Endothelial cell (in vitro differentiated cells): ENCODE data around the gene HIVEP3. TPM values are rescaled to one million over a fixed set of nuclear protein-coding genes. Genes with fewer than 3 reads are reported as not detected.

Experiments used
- DNase-seq: peaks from one replicate; pipeline ENCODE4 v3.0.0; 2021; ENCODE audit warnings: low spot score
- H3K27ac Mint-ChIP-seq: one replicate; pipeline ENCODE4 v1.8.0; 2021; ENCODE audit warnings: mixed read lengths, inconsistent platforms; ENCODE audit not compliant: unreplicated experiment
- H3K27me3 Mint-ChIP-seq: one replicate; pipeline ENCODE4 v1.8.0; 2021; ENCODE audit warnings: mild to moderate bottlenecking, moderate library complexity, mixed read lengths, inconsistent platforms; ENCODE audit not compliant: unreplicated experiment
- H3K36me3 Mint-ChIP-seq: one replicate; pipeline ENCODE4 v1.8.0; 2021; ENCODE audit warnings: mild to moderate bottlenecking, low read depth, mixed read lengths, inconsistent platforms; ENCODE audit not compliant: unreplicated experiment
- H3K4me1 Mint-ChIP-seq: one replicate; pipeline ENCODE4 v1.8.0; 2021; ENCODE audit warnings: mild to moderate bottlenecking, mixed read lengths, inconsistent platforms; ENCODE audit not compliant: unreplicated experiment
- H3K4me3 Mint-ChIP-seq: one replicate; pipeline ENCODE4 v1.8.0; 2021; ENCODE audit warnings: mild to moderate bottlenecking, mixed read lengths, inconsistent platforms; ENCODE audit not compliant: unreplicated experiment
- H3K9me3 Mint-ChIP-seq: one replicate; pipeline ENCODE4 v1.8.0; 2021; ENCODE audit warnings: mixed read lengths, inconsistent platforms; ENCODE audit not compliant: unreplicated experiment
- CTCF ChIP-seq: fragments of 200-600 bp; sonication (generic); IDR thresholded peaks from one replicate; pipeline ENCODE4 v1.5.0; 2021; ENCODE audit warnings: antibody characterized with exemption; ENCODE audit not compliant: unreplicated experiment
- total RNA-seq: library from RNA; stranded (reverse); fragmentation: NEBNext Ultra II Directional; extraction: Animal tissue kit (Norgen Biotek cat#: 25700); gene quantifications from one replicate; pipeline ENCODE4 v1.2.1, GENCODE V29; 2021; ENCODE audit not compliant: unreplicated experiment

HIVEP3 gene
- total RNA-seq, 1 donor from 2014 or later: 8.9 TPM

DNA sequence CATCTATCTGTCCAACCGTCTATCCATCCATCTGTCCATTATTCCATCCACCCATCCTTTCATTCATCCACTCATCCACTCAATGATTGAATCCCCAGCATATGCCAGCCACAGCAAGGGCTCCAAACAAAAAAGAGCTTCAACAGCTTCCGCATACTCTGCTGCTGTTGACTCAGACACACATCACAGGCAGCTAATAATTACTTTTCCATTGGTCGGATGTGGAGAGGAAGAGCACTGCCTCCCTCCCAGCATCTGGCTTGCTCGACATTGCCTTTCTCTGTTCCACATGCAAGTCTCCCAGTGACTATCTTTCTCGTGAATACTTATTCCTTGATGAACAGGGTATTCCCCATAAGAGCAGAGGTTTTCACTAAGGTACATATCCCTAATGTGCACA is 176.5 kb downstream of the HIVEP3 start:
- no peaks in the 10 kb centered on the region for H3K9me3 Mint-ChIP-seq
- no peak for DNase-seq
- peaks cover 13% of the 10 kb centered on the region for H3K4me1 Mint-ChIP-seq
- H3K36me3 Mint-ChIP-seq: no peaks in the 10 kb centered on the region
- no peak overlapping the region for H3K27ac Mint-ChIP-seq
- no peak overlapping the region for H3K4me3 Mint-ChIP-seq
- peaks cover 8% of the 10 kb centered on the region for H3K27me3 Mint-ChIP-seq
- TF ChIP-seq CTCF: no peak

GRCh38 chr1:41741244-41741643 is 177.5 kb downstream of the HIVEP3 start:
- no peak for DNase-seq
- TF ChIP-seq CTCF: no peak
- Mint-ChIP-seq H3K36me3 (no peaks in the 10 kb centered on the region), H3K4me1 (peaks cover 13% of the 10 kb centered on the region), H3K27me3 (peaks cover 6% of the 10 kb centered on the region), H3K27ac (no peak overlapping the region), H3K9me3 (no peaks in the 10 kb centered on the region), H3K4me3 (no peak overlapping the region)

DNA sequence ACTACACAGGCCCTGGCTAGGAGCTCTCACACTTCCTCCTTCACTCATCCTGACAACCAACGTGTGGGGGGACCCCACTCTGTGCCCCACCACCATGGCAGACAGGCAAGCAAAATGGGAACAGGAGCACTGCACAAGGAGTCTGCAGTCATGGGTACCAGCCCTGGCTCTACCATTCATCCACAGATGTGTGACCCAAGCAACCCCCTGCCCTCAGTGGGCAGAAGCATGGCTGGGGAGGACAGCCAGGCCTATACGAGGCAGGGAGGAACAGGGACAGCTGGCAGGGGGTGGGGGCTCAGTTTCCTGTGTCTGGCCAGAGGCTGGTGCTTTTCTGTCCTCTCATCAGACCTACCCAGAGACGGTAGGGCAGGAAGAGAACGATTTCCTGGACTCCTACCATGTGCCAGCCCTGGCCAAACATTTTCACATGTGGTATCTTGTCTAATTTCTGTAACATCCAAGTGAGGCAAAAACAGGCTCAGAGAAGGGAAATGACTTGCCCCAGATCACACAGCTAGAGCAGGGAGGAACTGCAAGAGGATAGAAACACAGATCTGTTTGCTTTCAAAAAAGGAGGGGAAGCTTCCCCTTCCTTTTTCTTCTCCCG is 178.0 kb downstream of the HIVEP3 start:
- DNase-seq: no peak
- H3K27ac Mint-ChIP-seq: no peak overlapping the region
- TF ChIP-seq CTCF: no peak
- H3K27me3 Mint-ChIP-seq: peaks cover 6% of the 10 kb centered on the region
- no peaks in the 10 kb centered on the region for H3K36me3 Mint-ChIP-seq
- no peak overlapping the region for H3K4me3 Mint-ChIP-seq
- no peaks in the 10 kb centered on the region for H3K9me3 Mint-ChIP-seq
- peaks cover 13% of the 10 kb centered on the region for H3K4me1 Mint-ChIP-seq

- H3K36me3 Mint-ChIP-seq: no peaks in the 10 kb centered on the region
Observed at GRCh38 chr1:41740058-41740457, 178.7 kb downstream of the HIVEP3 start.

More at GRCh38 chr1:41740058-41740457, 178.7 kb downstream of the HIVEP3 start:
- Mint-ChIP-seq H3K4me3 (no peak overlapping the region), H3K27me3 (peaks cover 7% of the 10 kb centered on the region), H3K4me1 (peaks cover 13% of the 10 kb centered on the region), H3K27ac (no peak overlapping the region), H3K9me3 (no peaks in the 10 kb centered on the region)
- no peak for DNase-seq
- TF ChIP-seq CTCF: no peak
